ENCODE data around the gene CAMK1D. TPM values are rescaled to one million over a fixed set of nuclear protein-coding genes. Genes with fewer than 3 reads are reported as not detected.

CAMK1D gene
- total and polyA plus RNA-seq, 10 of the 15 experiments (the other 5 are each of a cell fraction or from before 2014, with no cell fraction given) = 2.1 to 35.5 (median 14.7) TPM

DNA sequence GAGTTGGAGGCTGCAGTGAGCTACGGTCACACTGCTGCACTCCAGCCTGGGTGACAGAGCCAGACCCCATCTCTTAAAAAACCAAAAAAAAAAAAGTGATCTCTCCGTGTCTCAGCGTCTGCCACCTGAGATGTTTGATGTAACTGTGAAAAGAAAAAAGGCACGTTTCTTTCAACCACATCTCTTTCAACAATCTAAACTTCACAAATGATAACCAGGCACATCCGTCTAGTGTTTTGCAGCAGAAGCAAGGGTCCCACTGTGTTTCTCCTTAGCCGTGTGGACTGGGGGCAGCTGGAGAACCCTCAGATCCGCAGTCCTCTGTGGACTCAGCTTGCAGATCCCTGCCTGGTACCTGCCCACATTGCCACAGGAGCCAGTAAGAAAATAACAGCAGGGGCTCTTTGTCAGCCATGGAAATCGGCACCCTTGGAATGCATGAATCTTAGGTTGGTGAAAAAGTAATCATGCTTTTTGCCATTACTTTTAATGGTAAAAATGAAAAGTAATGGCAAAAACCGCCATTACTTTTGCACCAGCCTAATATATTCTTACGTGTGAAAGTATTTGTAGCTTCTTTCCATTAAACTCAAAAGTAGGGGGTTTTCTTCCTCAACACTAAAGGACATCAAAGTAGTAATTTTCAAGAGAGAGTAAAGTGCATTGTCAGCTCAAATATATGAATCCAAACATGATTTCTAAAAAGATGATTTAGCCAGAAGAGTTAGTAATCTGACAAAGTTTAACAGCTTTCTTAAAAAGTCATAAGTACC lies 375.6 kb downstream of the CAMK1D start:
- TF ChIP-seq ASH2L (IDR thresholded peaks at IDR 0.05; ENCODE audit: borderline replicate concordance, low read depth) (no peak), SUZ12 (IDR thresholded peaks at IDR 0.05; ENCODE audit: unreplicated experiment) (no peak), SMARCA5 (IDR thresholded peaks at IDR 0.05) (no peak), ZBTB40 (IDR thresholded peaks at IDR 0.05; ENCODE audit: borderline replicate concordance) (no peak), MYB (IDR thresholded peaks at IDR 0.05; ENCODE audit: borderline replicate concordance, low read depth, low read length) (no peak), ZBTB4 (CRISPR knock-in tag; IDR thresholded peaks at IDR 0.05) (no peak), IKZF2 (IDR thresholded peaks at IDR 0.05) (no peak), CEBPB (IDR thresholded peaks at IDR 0.05; ENCODE audit: borderline replicate concordance in 1 of 2, low read depth in 2 of 2, low read length in 2 of 2) (no peak), STAT3 (IDR thresholded peaks at IDR 0.05; ENCODE audit: low read depth, low read length) (no peak), TARDBP (IDR thresholded peaks at IDR 0.05; ENCODE audit: borderline replicate concordance) (no peak), YBX1 (IDR thresholded peaks at IDR 0.05) (no peak)
- TF ChIP-seq, protein P1, sequence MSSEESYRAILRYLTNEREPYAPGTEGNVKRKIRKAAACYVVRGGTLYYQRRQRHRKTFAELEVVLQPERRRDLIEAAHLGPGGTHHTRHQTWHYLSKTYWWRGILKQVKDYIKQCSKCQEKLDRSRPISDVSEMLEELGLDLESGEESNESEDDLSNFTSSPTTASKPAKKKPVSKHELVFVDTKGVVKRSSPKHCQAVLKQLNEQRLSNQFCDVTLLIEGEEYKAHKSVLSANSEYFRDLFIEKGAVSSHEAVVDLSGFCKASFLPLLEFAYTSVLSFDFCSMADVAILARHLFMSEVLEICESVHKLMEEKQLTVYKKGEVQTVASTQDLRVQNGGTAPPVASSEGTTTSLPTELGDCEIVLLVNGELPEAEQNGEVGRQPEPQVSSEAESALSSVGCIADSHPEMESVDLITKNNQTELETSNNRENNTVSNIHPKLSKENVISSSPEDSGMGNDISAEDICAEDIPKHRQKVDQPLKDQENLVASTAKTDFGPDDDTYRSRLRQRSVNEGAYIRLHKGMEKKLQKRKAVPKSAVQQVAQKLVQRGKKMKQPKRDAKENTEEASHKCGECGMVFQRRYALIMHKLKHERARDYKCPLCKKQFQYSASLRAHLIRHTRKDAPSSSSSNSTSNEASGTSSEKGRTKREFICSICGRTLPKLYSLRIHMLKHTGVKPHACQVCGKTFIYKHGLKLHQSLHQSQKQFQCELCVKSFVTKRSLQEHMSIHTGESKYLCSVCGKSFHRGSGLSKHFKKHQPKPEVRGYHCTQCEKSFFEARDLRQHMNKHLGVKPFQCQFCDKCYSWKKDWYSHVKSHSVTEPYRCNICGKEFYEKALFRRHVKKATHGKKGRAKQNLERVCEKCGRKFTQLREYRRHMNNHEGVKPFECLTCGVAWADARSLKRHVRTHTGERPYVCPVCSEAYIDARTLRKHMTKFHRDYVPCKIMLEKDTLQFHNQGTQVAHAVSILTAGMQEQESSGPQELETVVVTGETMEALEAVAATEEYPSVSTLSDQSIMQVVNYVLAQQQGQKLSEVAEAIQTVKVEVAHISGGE (CRISPR knock-in tag; IDR thresholded peaks at IDR 0.05) = no peak
- H3K9me3 ChIP-seq (replicated peaks; ENCODE audit: control insufficient read depth, insufficient read depth, low read length) = no peaks in the 10 kb centered on the region
- WGBS (ENCODE audit: insufficient coverage, insufficient replicate concordance, low lambda C conversion rate, missing lambda C conversion rate) = 92% methylated on average over 10 of the region's 10 CpGs
- no peak overlapping the region for H3K27ac ChIP-seq (ENCODE audit: control insufficient read depth, insufficient read depth)
- in situ Hi-C loops (cut with MboI) (no loop called here), intact Hi-C loops (cut with micrococcal nuclease; ENCODE audit: unreplicated experiment) (no loop called here)
- no peaks in the 10 kb centered on the region for H3K27me3 ChIP-seq (replicated peaks in 1 of 2; ENCODE audit: control insufficient read depth in 2 of 2, insufficient read depth in 2 of 2, low read length in 1 of 2)
- ChIA-PET CTCF (interaction anchor here (1.0 to 1.5 kb wide), 2 partner anchors 15 to 17 kb away, joined by 4 read pairs; no protein-coding TSS in a partner anchor), SMC1A (ENCODE audit: uncharacterized antibody, unreplicated experiment) (interaction anchor here (1.3 kb wide), 1 partner anchor 13 kb away, joined by 3 read pairs; no protein-coding TSS in a partner anchor), POLR2A (no interaction called here), RAD21 (ENCODE audit: unreplicated experiment) (no interaction called here)
- H3K9ac ChIP-seq (ENCODE audit: control insufficient read depth, insufficient read depth, low read length) = no peak overlapping the region
- H3K79me2 ChIP-seq (ENCODE audit: control insufficient read depth, insufficient read depth, low read length) = no peaks in the 10 kb centered on the region
- H3K36me3 ChIP-seq (ENCODE audit: control insufficient read depth in 2 of 2, insufficient read depth in 2 of 2, low read length in 1 of 2) = no peaks in the 10 kb centered on the region
- H4K20me1 ChIP-seq (ENCODE audit: control insufficient read depth, insufficient read depth) = no peaks in the 10 kb centered on the region
- FAIRE-seq (no peak), ATAC-seq (no peak), DNase-seq (ENCODE audit: low read depth, low spot score) (no peak)
- no peak overlapping the region for H3K4me2 ChIP-seq (ENCODE audit: control insufficient read depth, insufficient read depth)
- H3K4me1 ChIP-seq (ENCODE audit: control insufficient read depth, insufficient read depth, low read length) = peaks cover 2% of the 10 kb centered on the region
- no TSS peak for BruUV-seq (replicated peaks)
- H3K4me3 ChIP-seq = no peak overlapping the region
- no peak overlapping the region for H2AFZ ChIP-seq (ENCODE audit: control insufficient read depth, low read depth, low read length)

All from GM12878 (cell line).